Colonic mucosa (tissue), 4 donors: Measurements from ENCODE around the gene SGPL1. TPM values are rescaled to one million over a fixed set of nuclear protein-coding genes. Genes with fewer than 3 reads are reported as not detected.

Experiments used
- DNase-seq: peaks from one replicate; pipeline ENCODE4 v3.0.0-alpha.2; 2020
- H3K27ac ChIP-seq: fragments of 200-600 bp; one replicate; pipeline ENCODE4 v1.8.0; 2021
- H3K27me3 ChIP-seq: fragments of 200-600 bp; one replicate; pipeline ENCODE4 v1.8.0; 2021
- H3K36me3 ChIP-seq: fragments of 200-600 bp; one replicate; pipeline ENCODE4 v1.8.0; 2021
- H3K4me1 ChIP-seq: fragments of 200-600 bp; one replicate; pipeline ENCODE4 v1.8.0; 2021; ENCODE audit warnings: mild to moderate bottlenecking
- H3K4me3 ChIP-seq: fragments of 200-600 bp; one replicate; pipeline ENCODE4 v1.8.0; 2021
- H3K9ac ChIP-seq, 2 donors: one replicate each; pipeline ENCODE4 v1.7.0; 2013; ENCODE audit warnings: control low read depth in 2 of 2, low read depth in 2 of 2, low read length in 2 of 2
- H3K9me3 ChIP-seq: fragments of 200-600 bp; one replicate; pipeline ENCODE4 v1.8.0; 2021
- intact Hi-C: fragments of 100-400 bp; cut with DNase I; formaldehyde crosslinking; loops from one replicate; pipeline ENCODE4 v1.14.1; 2022
- total RNA-seq, 2 donors: library from RNA; stranded (reverse); fragmentation: NEBNext Ultra II Directional in 1 of 2; extraction: Animal tissue kit (Norgen Biotek cat#: 25700) in 1 of 2; gene quantifications; one replicate each; pipeline ENCODE4 v1.2.1, GENCODE V29; 2021
- TF ChIP-seq, protein P1 (sequence below): fragments of 200-600 bp; IDR thresholded peaks from one replicate; pipeline ENCODE4 v1.8.0; 2022; ENCODE audit warnings: antibody characterized with exemption, mild to moderate bottlenecking
- donor health status: healthy.
- donor health status: DM: no; HTN: no; CAD: no.
- donor health status: DM: no; HTN: no; CAD: no.

SGPL1 gene
- total RNA-seq, 2 donors from 2014 or later = 59.8 to 67.6 TPM

DNA sequence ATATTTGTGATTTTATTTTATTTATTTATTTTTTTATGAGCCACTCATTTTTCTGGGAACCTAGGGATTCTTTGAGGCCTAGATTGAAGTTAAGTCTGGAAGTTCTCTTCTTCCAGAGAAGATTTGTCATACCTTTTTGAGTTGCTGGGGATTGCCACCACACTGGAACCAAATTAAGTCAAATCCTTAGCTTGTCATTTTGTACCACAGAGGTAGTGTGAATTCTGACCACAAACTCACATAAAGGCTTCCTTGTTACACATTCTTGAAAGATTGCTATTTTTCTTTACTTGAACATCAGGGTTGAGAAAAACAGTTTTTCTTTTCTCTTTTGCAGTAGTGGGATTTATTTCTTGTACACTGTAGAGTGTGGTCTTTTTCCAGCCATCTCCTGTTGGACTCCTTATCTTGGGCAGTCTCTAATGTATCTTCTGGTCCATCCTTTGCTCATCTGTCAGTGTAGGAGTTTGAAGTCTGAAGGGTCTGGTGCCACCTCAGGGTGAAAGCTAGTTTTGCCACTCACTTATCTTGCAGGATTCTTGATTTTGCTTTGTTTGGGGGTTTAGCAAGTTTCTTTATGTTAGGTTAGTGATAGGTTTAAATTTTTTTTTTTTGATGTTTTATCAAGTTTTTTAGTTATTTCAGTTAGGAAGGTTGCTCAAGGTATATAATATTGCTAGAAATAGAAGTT lies 47.9 kb downstream of the SGPL1 start:
- DNase-seq = no peak
- H3K27ac ChIP-seq = no peak overlapping the region
- no peaks in the 10 kb centered on the region for H3K4me1 ChIP-seq
- TF ChIP-seq, protein P1, sequence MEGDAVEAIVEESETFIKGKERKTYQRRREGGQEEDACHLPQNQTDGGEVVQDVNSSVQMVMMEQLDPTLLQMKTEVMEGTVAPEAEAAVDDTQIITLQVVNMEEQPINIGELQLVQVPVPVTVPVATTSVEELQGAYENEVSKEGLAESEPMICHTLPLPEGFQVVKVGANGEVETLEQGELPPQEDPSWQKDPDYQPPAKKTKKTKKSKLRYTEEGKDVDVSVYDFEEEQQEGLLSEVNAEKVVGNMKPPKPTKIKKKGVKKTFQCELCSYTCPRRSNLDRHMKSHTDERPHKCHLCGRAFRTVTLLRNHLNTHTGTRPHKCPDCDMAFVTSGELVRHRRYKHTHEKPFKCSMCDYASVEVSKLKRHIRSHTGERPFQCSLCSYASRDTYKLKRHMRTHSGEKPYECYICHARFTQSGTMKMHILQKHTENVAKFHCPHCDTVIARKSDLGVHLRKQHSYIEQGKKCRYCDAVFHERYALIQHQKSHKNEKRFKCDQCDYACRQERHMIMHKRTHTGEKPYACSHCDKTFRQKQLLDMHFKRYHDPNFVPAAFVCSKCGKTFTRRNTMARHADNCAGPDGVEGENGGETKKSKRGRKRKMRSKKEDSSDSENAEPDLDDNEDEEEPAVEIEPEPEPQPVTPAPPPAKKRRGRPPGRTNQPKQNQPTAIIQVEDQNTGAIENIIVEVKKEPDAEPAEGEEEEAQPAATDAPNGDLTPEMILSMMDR = no peak
- intact Hi-C loops = no loop called here
- H3K4me3 ChIP-seq = no peak overlapping the region
- H3K36me3 ChIP-seq = no peaks in the 10 kb centered on the region
- H3K9ac ChIP-seq = no peak overlapping the region
- H3K9me3 ChIP-seq = no peaks in the 10 kb centered on the region
- no peaks in the 10 kb centered on the region for H3K27me3 ChIP-seq

DNA sequence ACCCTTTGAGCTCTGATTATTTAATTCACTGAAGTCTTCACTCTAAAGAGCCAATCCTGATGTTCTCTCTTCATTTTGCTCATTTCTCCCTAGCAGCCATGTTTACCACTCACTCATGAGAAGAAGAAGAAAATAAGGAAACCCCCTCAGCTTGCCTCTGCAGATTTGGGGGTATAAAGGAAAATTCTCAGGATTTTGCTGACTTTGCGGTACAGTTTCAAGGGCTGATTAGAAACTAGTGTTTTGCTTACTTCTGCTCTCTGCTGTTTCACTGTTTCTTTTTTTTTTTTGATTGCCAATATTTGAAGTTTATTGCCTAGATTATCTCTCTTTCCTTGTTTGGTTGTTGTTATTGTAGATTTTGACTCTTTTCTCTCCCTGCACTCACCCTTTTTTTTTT lies 49.2 kb downstream of the SGPL1 start:
- TF ChIP-seq, protein P1 = no peak
- intact Hi-C loops = no loop called here

DNA sequence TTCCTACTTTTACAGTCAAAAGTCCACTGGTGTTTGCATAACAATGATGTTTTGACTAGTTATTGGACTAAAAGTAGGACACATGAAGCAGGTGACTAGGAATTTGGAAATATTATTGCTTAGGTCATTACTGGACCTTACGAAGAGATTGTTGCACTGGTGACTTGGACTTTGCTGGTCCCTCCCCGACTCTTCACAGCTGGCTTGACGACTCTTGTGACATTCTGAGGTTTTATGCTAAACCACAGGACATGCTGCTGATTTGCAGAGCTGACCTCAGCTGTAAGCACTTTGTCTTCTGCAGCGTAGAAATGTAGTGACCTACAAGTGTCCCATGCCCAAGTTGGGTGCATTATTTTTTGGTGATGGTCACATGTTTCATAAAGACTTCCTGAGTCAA lies 50.7 kb downstream of the SGPL1 start:
- no peak for DNase-seq
- Histone ChIP-seq H3K27ac (no peak overlapping the region), H3K36me3 (no peaks in the 10 kb centered on the region), H3K4me1 (no peaks in the 10 kb centered on the region), H3K9me3 (no peaks in the 10 kb centered on the region), H3K9ac (no peak overlapping the region), H3K27me3 (no peaks in the 10 kb centered on the region), H3K4me3 (no peak overlapping the region)
- intact Hi-C loops = no loop called here
- TF ChIP-seq, protein P1 = no peak

More for the DNA sequence above, 49.2 kb downstream of the SGPL1 start:
- no peaks in the 10 kb centered on the region for H3K36me3 ChIP-seq
- no peaks in the 10 kb centered on the region for H3K9me3 ChIP-seq
- no peaks in the 10 kb centered on the region for H3K27me3 ChIP-seq
- H3K4me1 ChIP-seq = no peaks in the 10 kb centered on the region
- no peak overlapping the region for H3K27ac ChIP-seq
- no peak overlapping the region for H3K9ac ChIP-seq
- no peak overlapping the region for H3K4me3 ChIP-seq
- DNase-seq = no peak

DNA sequence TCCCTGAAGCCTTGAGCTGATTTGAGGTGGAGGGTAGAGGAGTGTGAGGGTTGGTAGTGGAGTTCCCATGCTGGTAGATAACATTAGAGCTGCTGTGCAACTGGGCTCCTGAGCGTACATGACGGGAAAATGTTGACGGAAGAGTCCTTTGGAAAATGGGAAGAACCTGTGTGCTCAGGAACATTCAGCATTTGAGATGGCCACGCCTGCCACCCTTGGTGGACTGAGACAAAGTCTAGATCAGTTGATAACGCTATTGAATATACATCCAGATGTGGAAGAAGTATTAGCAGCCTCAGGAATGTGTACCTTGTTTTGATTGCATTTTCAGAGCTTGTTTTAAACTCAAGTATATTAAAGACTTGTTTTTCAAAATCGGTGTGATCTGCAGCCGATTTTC lies 56.5 kb downstream of the SGPL1 start:
- peaks cover 6% of the 10 kb centered on the region for H3K36me3 ChIP-seq
- TF ChIP-seq, protein P1 = no peak
- no peak for DNase-seq
- H3K9me3 ChIP-seq = no peaks in the 10 kb centered on the region
- no peak overlapping the region for H3K9ac ChIP-seq
- intact Hi-C loops = no loop called here
- H3K27me3 ChIP-seq = no peaks in the 10 kb centered on the region
- no peak overlapping the region for H3K4me3 ChIP-seq
- no peak overlapping the region for H3K27ac ChIP-seq
- no peaks in the 10 kb centered on the region for H3K4me1 ChIP-seq

DNA sequence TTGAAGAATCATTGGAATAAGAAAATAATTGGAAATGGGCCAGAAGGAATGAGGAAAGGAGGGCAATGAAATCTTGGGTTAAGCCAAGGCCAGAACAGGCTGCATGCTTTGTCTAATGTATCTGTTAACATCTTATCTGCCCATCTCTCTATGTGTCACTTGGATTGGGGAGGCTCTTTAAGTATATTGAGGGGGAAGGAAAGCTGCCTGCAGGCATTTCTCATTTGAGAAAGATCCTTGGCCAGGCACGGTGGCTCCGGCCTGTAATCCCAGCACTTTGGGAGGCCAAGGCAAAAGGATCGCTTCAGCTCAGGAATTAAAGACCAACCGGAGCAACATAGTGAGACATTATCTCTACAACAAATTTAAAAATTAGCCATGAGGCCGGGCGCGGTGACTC lies 58.3 kb downstream of the SGPL1 start:
- H3K4me1 ChIP-seq = no peaks in the 10 kb centered on the region
- peaks cover 6% of the 10 kb centered on the region for H3K36me3 ChIP-seq
- H3K27ac ChIP-seq = no peak overlapping the region
- no peaks in the 10 kb centered on the region for H3K9me3 ChIP-seq
- no peaks in the 10 kb centered on the region for H3K27me3 ChIP-seq
- no peak for DNase-seq
- H3K4me3 ChIP-seq = no peak overlapping the region
- TF ChIP-seq, protein P1 = no peak
- intact Hi-C loops = no loop called here
- H3K9ac ChIP-seq = no peak overlapping the region
